A549 (cell line): ENCODE results near the gene AP2A2. TPM values are rescaled to one million over a fixed set of nuclear protein-coding genes. Genes with fewer than 3 reads are reported as not detected.

Experiments
- ATAC-seq, 2 experiments: fragments of 200-7000 bp in 1 of 2; fragments of >200 bp in 1 of 2; cut with Nextera tagmentation in 1 of 2; cut with Tn5 transposase in 1 of 2; 3 replicates each; pipeline versions ENCODE4 v1.8.0 to v1.9.1; 2018 to 2020; ENCODE audit warnings: mild to moderate bottlenecking in 1 of 2, moderate library complexity in 1 of 2
- CTCF ChIA-PET: fragments of 300-600 bp; sonication (Branson Sonifier 250); formaldehyde crosslinking; extraction: SDS; loops from one replicate; lab custom pipeline; 2021; ENCODE audit warnings: antibody characterized with exemption, inconsistent platforms; lab: Yijun Ruan, JAX
- POLR2A ChIA-PET: fragments of 350-600 bp; formaldehyde crosslinking; extraction: SDS; loops from one replicate; lab custom pipeline; 2021; ENCODE audit warnings: antibody characterized with exemption, inconsistent platforms; lab: Yijun Ruan, JAX
- DNase-seq, 2 experiments: peaks; one replicate each; pipeline versions ENCODE4 v3.0.0 to v3.0.0-alpha.2; 2011 to 2016; ENCODE audit warnings: low read depth in 1 of 2, low spot score in 1 of 2
- FAIRE-seq: peaks from 2 replicates; lab custom pipeline; 2011; peaks lifted over from hg19 to GRCh38; lab: Jason Lieb, UNC
- H3K27ac ChIP-seq, 2 experiments: fragments of >200 bp; sonication (Bioruptor Twin); formaldehyde crosslinking; 3 replicates each; pipeline ENCODE4 v1.5.1; 2016 to 2017
- H3K4me1 ChIP-seq: fragments of >200 bp; sonication (Bioruptor Twin); formaldehyde crosslinking; 3 replicates; pipeline ENCODE4 v1.6.1; 2016
- H3K4me2 ChIP-seq: fragments of >200 bp; sonication (Bioruptor Twin); formaldehyde crosslinking; 3 replicates; pipeline ENCODE4 v1.6.1; 2016
- H3K4me3 ChIP-seq: fragments of >200 bp; sonication (Bioruptor Twin); formaldehyde crosslinking; 3 replicates; pipeline ENCODE4 v1.5.1; 2016
- H3K9me3 ChIP-seq: fragments of >200 bp; sonication (Bioruptor Twin); formaldehyde crosslinking; 3 replicates; pipeline ENCODE4 v1.6.1; 2016
- BHLHE40 ChIP-seq: IDR thresholded peaks from 2 replicates; pipeline ENCODE4 v1.6.1; 2012; ENCODE audit warnings: low read depth, low read length, inconsistent platforms
- CBX2 ChIP-seq: fragments of 200-600 bp; sonication (generic); IDR thresholded peaks from 2 replicates; pipeline ENCODE4 v1.6.1; 2016; ENCODE audit warnings: low read depth, mild to moderate bottlenecking, borderline replicate concordance
- CBX8 ChIP-seq: fragments of 200-600 bp; sonication (generic); IDR thresholded peaks from 2 replicates; pipeline ENCODE4 v1.6.1; 2016
- CHD2 ChIP-seq: fragments of 150-350 bp; IDR thresholded peaks from 2 replicates; pipeline ENCODE4 v1.6.1; 2014; ENCODE audit warnings: low read length; ENCODE audit not compliant: partially characterized antibody
- CHD4 ChIP-seq: fragments of 200-600 bp; sonication (generic); IDR thresholded peaks from 2 replicates; pipeline ENCODE4 v1.6.1; 2016; ENCODE audit warnings: antibody characterized with exemption, mild to moderate bottlenecking, borderline replicate concordance
- EHF ChIP-seq: fragments of 250-450 bp; sonication (Bioruptor Pico); IDR thresholded peaks from 2 replicates; pipeline ENCODE4 v1.5.0; 2020; ENCODE audit warnings: mild to moderate bottlenecking
- EP300 ChIP-seq, 2 experiments: fragments of >200 bp; sonication (Bioruptor Twin); formaldehyde crosslinking; IDR thresholded peaks; 2 replicates in 1 of 2; 3 replicates in 1 of 2; pipeline ENCODE4 v1.6.1; 2016 to 2017
- ESRRA ChIP-seq: fragments of 150-350 bp; IDR thresholded peaks from 2 replicates; pipeline ENCODE4 v1.6.1; 2014; ENCODE audit warnings: mild to moderate bottlenecking, low read length, borderline replicate concordance
- FOSB ChIP-seq: fragments of 250-450 bp; sonication (Bioruptor Pico); IDR thresholded peaks from 2 replicates; pipeline ENCODE4 v1.5.0; 2020; ENCODE audit warnings: mild to moderate bottlenecking, moderate library complexity
- FOXS1 ChIP-seq: fragments of 250-450 bp; sonication (Bioruptor Pico); IDR thresholded peaks from 2 replicates; pipeline ENCODE4 v1.5.0; 2020; ENCODE audit warnings: mild to moderate bottlenecking, moderate library complexity
- GATA3 ChIP-seq: IDR thresholded peaks from 2 replicates; pipeline ENCODE4 v1.6.1; 2012; ENCODE audit warnings: borderline replicate concordance
- HEYL ChIP-seq: fragments of 250-450 bp; sonication (Bioruptor Pico); IDR thresholded peaks from 2 replicates; pipeline ENCODE4 v1.8.0; 2021; ENCODE audit warnings: mild to moderate bottlenecking, moderate library complexity
- HOXA7 ChIP-seq: fragments of 250-450 bp; sonication (Bioruptor Pico); IDR thresholded peaks from 2 replicates; pipeline ENCODE4 v1.5.0; 2020; ENCODE audit warnings: mild to moderate bottlenecking, moderate library complexity
- HOXB5 ChIP-seq: fragments of 250-450 bp; sonication (Bioruptor Pico); IDR thresholded peaks from 2 replicates; pipeline ENCODE4 v1.5.0; 2020; ENCODE audit warnings: mild to moderate bottlenecking, moderate library complexity
- JUN ChIP-seq, 2 experiments: fragments of >200 bp; sonication (Bioruptor Twin); formaldehyde crosslinking; IDR thresholded peaks; 2 replicates in 1 of 2; 3 replicates in 1 of 2; pipeline ENCODE4 v1.6.1; 2016 to 2017
- KDM1A ChIP-seq: fragments of 200-600 bp; sonication (generic); IDR thresholded peaks from 2 replicates; pipeline ENCODE4 v1.6.1; 2016; ENCODE audit warnings: low read depth, mild to moderate bottlenecking
- MYC ChIP-seq: IDR thresholded peaks from 2 replicates; pipeline ENCODE4 v1.6.1; 2012; ENCODE audit warnings: mild to moderate bottlenecking, inconsistent platforms, low read length, improper control_type of control experiment, borderline replicate concordance
- NR3C1 ChIP-seq: fragments of >200 bp; sonication (Bioruptor Twin); formaldehyde crosslinking; IDR thresholded peaks from 3 replicates; pipeline ENCODE4 v1.6.1; 2017
- PHF8 ChIP-seq: fragments of 200-600 bp; sonication (generic); IDR thresholded peaks from 2 replicates; pipeline ENCODE4 v1.6.1; 2016; ENCODE audit warnings: low read depth, mild to moderate bottlenecking, antibody characterized with exemption, moderate library complexity, borderline replicate concordance
- POLR2A ChIP-seq: IDR thresholded peaks from 2 replicates; pipeline ENCODE4 v1.6.1; 2012; ENCODE audit warnings: mild to moderate bottlenecking, low read length
- RFX5 ChIP-seq: fragments of 450-650 bp; IDR thresholded peaks from 2 replicates; pipeline ENCODE4 v1.7.1; 2014; ENCODE audit warnings: antibody characterized with exemption, mild to moderate bottlenecking, moderate library complexity
- RNF2 ChIP-seq: fragments of 200-600 bp; sonication (generic); IDR thresholded peaks from 2 replicates; pipeline ENCODE4 v1.6.1; 2016; ENCODE audit warnings: low read depth, mild to moderate bottlenecking, antibody characterized with exemption, moderate library complexity, borderline replicate concordance
- SMC3 ChIP-seq: fragments of >200 bp; sonication (Bioruptor Twin); formaldehyde crosslinking; IDR thresholded peaks from 3 replicates; pipeline ENCODE4 v1.6.1; 2018; ENCODE audit warnings: inconsistent platforms
- SREBF2 ChIP-seq: fragments of 450-650 bp; IDR thresholded peaks from 2 replicates; pipeline ENCODE4 v1.6.1; 2014; ENCODE audit warnings: mild to moderate bottlenecking, moderate library complexity
- TP53 ChIP-seq: fragments of 250-450 bp; sonication (Bioruptor Pico); IDR thresholded peaks from 2 replicates; pipeline ENCODE4 v1.5.0; 2021; ENCODE audit warnings: mild to moderate bottlenecking, moderate library complexity
- USF2 ChIP-seq: fragments of 450-650 bp; IDR thresholded peaks from 2 replicates; pipeline ENCODE4 v1.6.1; 2014; ENCODE audit warnings: antibody characterized with exemption
- ZFP36 ChIP-seq: fragments of 450-650 bp; IDR thresholded peaks from 2 replicates; pipeline ENCODE4 v1.6.1; 2014; ENCODE audit warnings: borderline replicate concordance; ENCODE audit not compliant: partially characterized antibody
- WGBS: methylation state at CpG from one replicate; pipeline ENCODE4 v1.1.6; 2017; ENCODE audit errors: missing lambda C conversion rate; 5-methylcytosine and 5-hydroxymethylcytosine counted together
- polyA plus RNA-seq, 4 experiments: library from polyadenylated mRNA; depleted of rRNA in 3 of 4; stranded (reverse); fragments of >200 nt; fragmentation: RNase III in 1 of 4; extraction: RNeasy Plus Mini Kit Qiagen cat#74134 plus additional on column Dnase treatment in 1 of 4; gene quantifications; 2 replicates in 3 of 4; 3 replicates in 1 of 4; pipeline ENCODE4 v1.2.3, GENCODE V29; 2011 to 2017
- TF ChIP-seq, protein P1 (sequence below): IDR thresholded peaks from 2 replicates; pipeline ENCODE4 v1.6.1; 2012
- TF ChIP-seq, protein P2 (sequence below): IDR thresholded peaks from 2 replicates; pipeline ENCODE4 v1.6.1; 2012; ENCODE audit warnings: low read depth, borderline replicate concordance

AP2A2 gene
- polyA plus RNA-seq, 2 of the 4 experiments (the other 2 are of a cell fraction): 39.4 to 60.4 TPM

GRCh38 chr11:996681-997080, 71.0 kb downstream of the AP2A2 start (continued):
- TF ChIP-seq, protein P1, sequence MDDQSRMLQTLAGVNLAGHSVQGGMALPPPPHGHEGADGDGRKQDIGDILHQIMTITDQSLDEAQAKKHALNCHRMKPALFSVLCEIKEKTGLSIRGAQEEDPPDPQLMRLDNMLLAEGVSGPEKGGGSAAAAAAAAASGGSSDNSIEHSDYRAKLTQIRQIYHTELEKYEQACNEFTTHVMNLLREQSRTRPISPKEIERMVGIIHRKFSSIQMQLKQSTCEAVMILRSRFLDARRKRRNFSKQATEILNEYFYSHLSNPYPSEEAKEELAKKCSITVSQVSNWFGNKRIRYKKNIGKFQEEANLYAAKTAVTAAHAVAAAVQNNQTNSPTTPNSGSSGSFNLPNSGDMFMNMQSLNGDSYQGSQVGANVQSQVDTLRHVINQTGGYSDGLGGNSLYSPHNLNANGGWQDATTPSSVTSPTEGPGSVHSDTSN: no peak
- TF ChIP-seq TP53 (CRISPR knock-in tag) (no peak), EP300 (IDR thresholded peaks at IDR 0.05) (no peak), SREBF2 (no peak)

- POLR2A ChIA-PET: no interaction called here
- no peak overlapping the region for H3K4me2 ChIP-seq
- DNase-seq (no peak), FAIRE-seq (no peak), ATAC-seq (no peak)
- H3K27ac ChIP-seq: no peak overlapping the region
- WGBS: 92% methylated on average over 14 of the region's 14 CpGs
- TF ChIP-seq, protein P2, sequence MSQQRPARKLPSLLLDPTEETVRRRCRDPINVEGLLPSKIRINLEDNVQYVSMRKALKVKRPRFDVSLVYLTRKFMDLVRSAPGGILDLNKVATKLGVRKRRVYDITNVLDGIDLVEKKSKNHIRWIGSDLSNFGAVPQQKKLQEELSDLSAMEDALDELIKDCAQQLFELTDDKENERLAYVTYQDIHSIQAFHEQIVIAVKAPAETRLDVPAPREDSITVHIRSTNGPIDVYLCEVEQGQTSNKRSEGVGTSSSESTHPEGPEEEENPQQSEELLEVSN: no peak
- TF ChIP-seq TP53 (CRISPR knock-in tag) (no peak), BHLHE40 (no peak), CBX8 (no peak), FOSB (no peak), EP300 (IDR thresholded peaks at IDR 0.05) (no peak), HOXA7 (CRISPR knock-in tag) (no peak), JUN (IDR thresholded peaks at IDR 0.05) (no peak), ZFP36 (no peak), POLR2A (no peak), GATA3 (no peak), PHF8 (no peak), RNF2 (no peak), CHD4 (no peak), KDM1A (no peak), ESRRA (no peak), HOXB5 (CRISPR knock-in tag) (no peak), HEYL (CRISPR knock-in tag) (no peak)
- CTCF ChIA-PET: interaction anchor here (1.0 to 1.9 kb wide), 2 partner anchors 8 to 16 kb away, joined by 3 to 4 read pairs; no protein-coding TSS in a partner anchor
- no peaks in the 10 kb centered on the region for H3K9me3 ChIP-seq
- H3K4me3 ChIP-seq: no peak overlapping the region
- H3K4me1 ChIP-seq: no peaks in the 10 kb centered on the region
Observed at GRCh38 chr11:997907-998306, 72.2 kb downstream of the AP2A2 start.

GRCh38 chr11:999009-999408, 73.3 kb downstream of the AP2A2 start:
- POLR2A ChIA-PET: no interaction called here
- Histone ChIP-seq H3K27ac (no peak overlapping the region), H3K9me3 (no peaks in the 10 kb centered on the region), H3K4me1 (no peaks in the 10 kb centered on the region), H3K4me2 (no peak overlapping the region), H3K4me3 (no peak overlapping the region)
- CTCF ChIA-PET: interaction anchor here (0.9 to 1.9 kb wide), 3 partner anchors 9 to 75 kb away, joined by 3 to 4 read pairs (median 3); no protein-coding TSS in a partner anchor
- no peak for FAIRE-seq
- no peak for ATAC-seq
- WGBS: 92% methylated on average over 10 of the region's 10 CpGs
- DNase-seq: no peak
- TF ChIP-seq GATA3: no peak
- no peak for TF ChIP-seq PHF8
- TF ChIP-seq CBX8: no peak

DNA sequence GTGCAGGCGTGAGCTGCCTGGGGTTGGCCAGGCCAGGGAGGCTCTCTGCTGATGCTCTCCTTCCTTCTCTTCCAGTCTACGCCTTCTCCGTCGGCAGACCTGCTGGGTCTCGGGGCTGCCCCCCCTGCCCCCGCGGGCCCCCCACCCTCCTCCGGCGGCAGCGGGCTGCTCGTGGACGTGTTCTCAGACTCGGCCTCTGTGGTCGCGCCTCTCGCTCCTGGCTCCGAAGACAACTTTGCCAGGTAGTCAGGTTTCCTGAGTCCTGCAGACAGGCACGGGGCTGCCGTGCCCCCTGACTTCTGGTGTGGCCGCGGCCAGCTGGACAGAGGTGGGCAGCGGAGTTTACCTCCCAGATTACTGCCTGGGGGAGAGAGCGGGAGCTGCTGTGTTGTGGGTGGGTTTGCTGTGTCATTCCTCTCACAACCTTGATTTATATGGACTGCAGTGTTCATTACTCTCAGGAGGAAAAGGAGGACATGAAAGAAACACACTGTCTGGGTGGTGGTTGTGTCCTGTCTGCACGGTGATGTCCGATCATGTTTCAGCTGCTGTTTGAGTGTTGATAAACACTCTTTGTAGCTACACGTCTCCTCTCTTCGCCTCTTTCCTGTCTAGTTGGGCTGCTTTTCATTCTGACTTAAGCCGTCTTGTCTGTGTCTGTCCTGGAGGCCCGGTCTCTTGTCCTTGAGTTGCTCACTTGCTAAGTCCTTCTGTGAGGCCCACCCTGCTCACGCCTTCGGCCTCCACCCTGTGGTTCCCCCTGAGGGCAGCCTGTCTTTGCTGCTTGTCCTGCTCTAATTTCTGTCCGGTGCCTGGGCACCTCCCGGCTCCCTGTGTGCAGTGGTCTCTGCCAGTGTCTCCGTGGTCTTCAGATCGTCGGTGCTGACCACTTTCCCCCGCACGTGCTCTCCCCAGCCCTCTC, 74.9 kb downstream of the AP2A2 start:
- no peak overlapping the region for H3K4me2 ChIP-seq
- H3K4me1 ChIP-seq: no peaks in the 10 kb centered on the region
- no peak overlapping the region for H3K4me3 ChIP-seq
- ChIA-PET CTCF (no interaction called here), POLR2A (interaction anchor here (0.7 kb wide), 1 partner anchor 60 kb away, joined by 3 read pairs; no protein-coding TSS in a partner anchor)
- H3K9me3 ChIP-seq: no peaks in the 10 kb centered on the region
- H3K27ac ChIP-seq: 0 out of 6 replicates have a peak overlapping the region, but pooled peaks of 1 of the 2 experiments have one; percentile 7
- 93% methylated on average over 26 of the region's 38 CpGs for WGBS
- no peak for DNase-seq
- ATAC-seq: no peak
- no peak for FAIRE-seq
- TF ChIP-seq EHF (CRISPR knock-in tag) (no peak), SMC3 (no peak), FOXS1 (CRISPR knock-in tag) (no peak), FOSB (no peak), USF2 (no peak), NR3C1 (no peak), MYC (no peak), BHLHE40 (no peak), RFX5 (no peak), CBX2 (no peak), CHD2 (no peak), PHF8 (no peak)
- TF ChIP-seq, protein P1: no peak
